ENCODE results near the gene IL10RB. TPM values are rescaled to one million over a fixed set of nuclear protein-coding genes. Genes with fewer than 3 reads are reported as not detected.

Gene IL10RB
- polyA plus RNA-seq, 2 of the 4 experiments (the other 2 are of a cell fraction): 17.0 to 31.9 TPM

DNA sequence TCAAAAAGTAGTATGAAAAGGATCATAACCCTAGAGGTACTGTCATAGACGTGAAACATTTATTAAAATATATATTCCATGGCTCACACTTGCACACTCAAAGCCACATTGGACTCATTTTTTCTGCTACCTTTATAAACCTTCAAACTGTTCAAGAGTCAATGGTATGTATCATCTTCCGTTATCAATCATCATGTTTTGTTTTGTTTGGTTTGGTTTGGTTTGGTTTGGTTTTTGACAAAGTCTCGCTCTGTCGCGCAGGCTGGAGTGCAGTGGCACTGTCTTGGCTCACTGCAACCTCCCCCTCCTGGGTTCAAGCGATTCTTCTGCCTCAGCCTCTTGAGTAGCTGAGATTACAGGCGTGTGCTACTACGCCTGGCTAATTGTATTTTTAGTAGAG, 34.6 kb upstream of the IL10RB start:
- Histone ChIP-seq H3K27ac (no peak overlapping the region), H3K4me2 (peak overlapping the region; percentile 65), H3K4me1 (peaks cover 47% of the 10 kb centered on the region), H3K9me3 (no peaks in the 10 kb centered on the region), H3K4me3 (peak overlapping the region; percentile 78; the same call in 2 of the 3 replicates)
- POLR2A ChIA-PET: no interaction called here
- no peak for FAIRE-seq
- ATAC-seq: no peak
- CTCF ChIA-PET: interaction anchor here (0.8 kb wide), 1 partner anchor 130 kb away, joined by 3 read pairs; no protein-coding TSS in a partner anchor
- TF ChIP-seq NR3C1 (IDR thresholded peaks at IDR 0.05): no peak
- 81% methylated on average over 8 of the region's 8 CpGs for WGBS (ENCODE audit: missing lambda C conversion rate)
- no peak for DNase-seq (ENCODE audit: low read depth in 1 of 2, low spot score in 1 of 2)

DNA sequence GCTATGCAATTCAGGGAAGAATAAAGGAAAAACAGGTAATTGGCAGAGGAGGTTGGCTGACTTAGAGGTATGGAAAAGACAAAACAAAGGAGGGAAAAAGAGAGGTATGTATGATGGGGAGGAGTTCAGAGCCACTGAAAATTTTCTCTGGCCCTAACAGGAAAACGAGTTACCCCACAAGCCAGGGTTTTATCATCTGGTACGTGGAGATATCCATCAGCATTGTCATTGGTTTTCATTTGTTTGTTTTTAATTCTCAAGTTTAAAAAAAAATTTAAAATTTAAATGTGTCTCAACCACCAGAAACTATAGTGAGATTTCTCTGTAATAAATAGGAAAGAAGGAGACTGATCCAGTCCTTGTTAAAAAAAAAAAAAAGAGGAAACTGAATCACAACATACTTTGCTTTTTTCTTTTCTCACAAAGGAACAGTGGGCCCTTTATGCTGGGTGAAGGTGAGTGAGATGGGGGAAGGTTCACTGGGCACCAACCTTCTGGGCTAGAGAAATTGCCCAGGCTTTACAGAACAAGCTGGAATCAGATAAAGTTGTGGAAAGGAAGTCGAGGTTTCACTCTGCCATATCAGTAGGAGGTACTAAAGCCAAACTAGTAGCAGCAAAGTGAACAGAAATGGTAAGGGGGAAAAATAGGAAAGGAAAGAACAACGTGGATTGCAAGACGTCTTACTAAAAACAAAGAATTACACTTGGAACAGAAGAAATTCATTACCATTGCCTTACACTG, 33.7 kb upstream of the IL10RB start:
- TF ChIP-seq RNF2 (IDR thresholded peaks at IDR 0.05; ENCODE audit: borderline replicate concordance, low read depth): no peak
- TF ChIP-seq SMC3 (IDR thresholded peaks at IDR 0.05): no peak
- TF ChIP-seq MYC (IDR thresholded peaks at IDR 0.05; ENCODE audit: borderline replicate concordance, low read length): no peak
- TF ChIP-seq SREBF2 (IDR thresholded peaks at IDR 0.05): no peak
- TF ChIP-seq JUN (IDR thresholded peaks at IDR 0.05): no peak
- TF ChIP-seq, protein P1, sequence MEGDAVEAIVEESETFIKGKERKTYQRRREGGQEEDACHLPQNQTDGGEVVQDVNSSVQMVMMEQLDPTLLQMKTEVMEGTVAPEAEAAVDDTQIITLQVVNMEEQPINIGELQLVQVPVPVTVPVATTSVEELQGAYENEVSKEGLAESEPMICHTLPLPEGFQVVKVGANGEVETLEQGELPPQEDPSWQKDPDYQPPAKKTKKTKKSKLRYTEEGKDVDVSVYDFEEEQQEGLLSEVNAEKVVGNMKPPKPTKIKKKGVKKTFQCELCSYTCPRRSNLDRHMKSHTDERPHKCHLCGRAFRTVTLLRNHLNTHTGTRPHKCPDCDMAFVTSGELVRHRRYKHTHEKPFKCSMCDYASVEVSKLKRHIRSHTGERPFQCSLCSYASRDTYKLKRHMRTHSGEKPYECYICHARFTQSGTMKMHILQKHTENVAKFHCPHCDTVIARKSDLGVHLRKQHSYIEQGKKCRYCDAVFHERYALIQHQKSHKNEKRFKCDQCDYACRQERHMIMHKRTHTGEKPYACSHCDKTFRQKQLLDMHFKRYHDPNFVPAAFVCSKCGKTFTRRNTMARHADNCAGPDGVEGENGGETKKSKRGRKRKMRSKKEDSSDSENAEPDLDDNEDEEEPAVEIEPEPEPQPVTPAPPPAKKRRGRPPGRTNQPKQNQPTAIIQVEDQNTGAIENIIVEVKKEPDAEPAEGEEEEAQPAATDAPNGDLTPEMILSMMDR (IDR thresholded peaks at IDR 0.05): no peak
- TF ChIP-seq CHD4 (IDR thresholded peaks at IDR 0.05; ENCODE audit: borderline replicate concordance): no peak
- no peak for TF ChIP-seq CEBPB (IDR thresholded peaks at IDR 0.05)
- no peak for TF ChIP-seq HOXB13 (CRISPR knock-in tag; IDR thresholded peaks at IDR 0.05; ENCODE audit: low read depth)
- TF ChIP-seq JUNB (IDR thresholded peaks at IDR 0.05): no peak
- TF ChIP-seq RFX5 (IDR thresholded peaks at IDR 0.05): no peak
- TF ChIP-seq ESRRA (IDR thresholded peaks at IDR 0.05; ENCODE audit: borderline replicate concordance, low read length): no peak
- no peak for TF ChIP-seq EP300 (IDR thresholded peaks at IDR 0.05)
- TF ChIP-seq, protein P2, sequence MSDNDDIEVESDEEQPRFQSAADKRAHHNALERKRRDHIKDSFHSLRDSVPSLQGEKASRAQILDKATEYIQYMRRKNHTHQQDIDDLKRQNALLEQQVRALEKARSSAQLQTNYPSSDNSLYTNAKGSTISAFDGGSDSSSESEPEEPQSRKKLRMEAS (IDR thresholded peaks at IDR 0.05): no peak
- TF ChIP-seq NR3C1 (IDR thresholded peaks at IDR 0.05): no peak
- no peak for TF ChIP-seq CHD2 (IDR thresholded peaks at IDR 0.05; ENCODE audit: low read length, partially characterized antibody)
- TF ChIP-seq, protein P3, sequence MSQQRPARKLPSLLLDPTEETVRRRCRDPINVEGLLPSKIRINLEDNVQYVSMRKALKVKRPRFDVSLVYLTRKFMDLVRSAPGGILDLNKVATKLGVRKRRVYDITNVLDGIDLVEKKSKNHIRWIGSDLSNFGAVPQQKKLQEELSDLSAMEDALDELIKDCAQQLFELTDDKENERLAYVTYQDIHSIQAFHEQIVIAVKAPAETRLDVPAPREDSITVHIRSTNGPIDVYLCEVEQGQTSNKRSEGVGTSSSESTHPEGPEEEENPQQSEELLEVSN (IDR thresholded peaks at IDR 0.05; ENCODE audit: borderline replicate concordance, low read depth): no peak
- TF ChIP-seq, protein P4, sequence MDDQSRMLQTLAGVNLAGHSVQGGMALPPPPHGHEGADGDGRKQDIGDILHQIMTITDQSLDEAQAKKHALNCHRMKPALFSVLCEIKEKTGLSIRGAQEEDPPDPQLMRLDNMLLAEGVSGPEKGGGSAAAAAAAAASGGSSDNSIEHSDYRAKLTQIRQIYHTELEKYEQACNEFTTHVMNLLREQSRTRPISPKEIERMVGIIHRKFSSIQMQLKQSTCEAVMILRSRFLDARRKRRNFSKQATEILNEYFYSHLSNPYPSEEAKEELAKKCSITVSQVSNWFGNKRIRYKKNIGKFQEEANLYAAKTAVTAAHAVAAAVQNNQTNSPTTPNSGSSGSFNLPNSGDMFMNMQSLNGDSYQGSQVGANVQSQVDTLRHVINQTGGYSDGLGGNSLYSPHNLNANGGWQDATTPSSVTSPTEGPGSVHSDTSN (IDR thresholded peaks at IDR 0.05): no peak
- TF ChIP-seq, protein P5, sequence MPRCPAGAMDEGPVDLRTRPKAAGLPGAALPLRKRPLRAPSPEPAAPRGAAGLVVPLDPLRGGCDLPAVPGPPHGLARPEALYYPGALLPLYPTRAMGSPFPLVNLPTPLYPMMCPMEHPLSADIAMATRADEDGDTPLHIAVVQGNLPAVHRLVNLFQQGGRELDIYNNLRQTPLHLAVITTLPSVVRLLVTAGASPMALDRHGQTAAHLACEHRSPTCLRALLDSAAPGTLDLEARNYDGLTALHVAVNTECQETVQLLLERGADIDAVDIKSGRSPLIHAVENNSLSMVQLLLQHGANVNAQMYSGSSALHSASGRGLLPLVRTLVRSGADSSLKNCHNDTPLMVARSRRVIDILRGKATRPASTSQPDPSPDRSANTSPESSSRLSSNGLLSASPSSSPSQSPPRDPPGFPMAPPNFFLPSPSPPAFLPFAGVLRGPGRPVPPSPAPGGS (IDR thresholded peaks at IDR 0.05): no peak
- ATAC-seq (no peak), DNase-seq (ENCODE audit: low read depth in 1 of 2, low spot score in 1 of 2) (no peak), FAIRE-seq (no peak)
- 80% methylated on average over 5 of the region's 5 CpGs for WGBS (ENCODE audit: missing lambda C conversion rate)
- Histone ChIP-seq H3K4me2 (peak overlapping the region; percentile 65; the same call in 2 of the 3 replicates), H3K27ac (no peak overlapping the region), H3K9me3 (no peaks in the 10 kb centered on the region), H3K4me3 (no peak overlapping the region), H3K4me1 (peaks cover 38% of the 10 kb centered on the region)
- CTCF ChIA-PET: interaction anchor here (0.8 kb wide), 1 partner anchor 129 kb away, joined by 3 read pairs; no protein-coding TSS in a partner anchor
- POLR2A ChIA-PET: no interaction called here

Measured in A549 (cell line).